ENCODE measurements around the gene NEURL3.

Gene NEURL3

DNA sequence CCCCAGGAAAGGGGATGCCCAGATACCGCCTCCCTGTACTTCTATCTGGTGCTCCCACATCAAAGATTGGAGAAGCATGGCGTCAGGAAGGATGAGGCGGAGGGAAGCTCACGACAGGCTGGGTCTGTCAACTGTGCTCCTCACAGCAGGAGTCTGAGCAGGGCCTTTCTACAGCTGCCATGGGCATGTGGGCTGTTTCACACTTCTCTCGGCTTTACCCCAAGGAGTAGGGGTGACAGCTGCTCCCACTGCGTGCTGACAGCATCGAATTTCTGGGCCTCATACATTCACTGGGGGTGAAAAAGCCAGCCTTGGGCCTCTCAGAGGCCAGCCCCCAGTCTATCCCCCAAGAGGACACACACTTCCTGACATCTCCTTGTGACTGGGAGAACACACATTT lies 21.1 kb downstream of the NEURL3 start:
- POLR2A ChIA-PET = no interaction called here
- no peak for DNase-seq (ENCODE audit: low read depth, low spot score)

DNA sequence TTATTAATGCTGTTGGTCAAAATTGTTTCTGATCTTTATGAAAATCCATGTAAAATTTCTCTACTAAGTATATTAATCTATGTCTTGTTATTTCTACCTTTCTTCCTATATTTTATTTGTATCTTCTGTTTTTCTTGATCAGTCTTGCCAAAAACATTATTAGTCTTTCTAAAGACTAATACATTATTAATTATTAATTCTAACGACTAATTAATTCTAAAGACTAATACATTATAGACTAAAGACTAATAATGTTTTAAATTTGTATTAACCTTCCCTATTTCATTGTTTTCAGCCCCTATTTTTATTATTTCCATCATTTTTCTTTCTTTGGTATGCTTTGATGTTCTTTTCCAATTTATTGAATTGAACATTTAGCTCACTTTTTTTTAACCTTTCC lies 27.7 kb downstream of the NEURL3 start:
- TF ChIP-seq, protein P1, sequence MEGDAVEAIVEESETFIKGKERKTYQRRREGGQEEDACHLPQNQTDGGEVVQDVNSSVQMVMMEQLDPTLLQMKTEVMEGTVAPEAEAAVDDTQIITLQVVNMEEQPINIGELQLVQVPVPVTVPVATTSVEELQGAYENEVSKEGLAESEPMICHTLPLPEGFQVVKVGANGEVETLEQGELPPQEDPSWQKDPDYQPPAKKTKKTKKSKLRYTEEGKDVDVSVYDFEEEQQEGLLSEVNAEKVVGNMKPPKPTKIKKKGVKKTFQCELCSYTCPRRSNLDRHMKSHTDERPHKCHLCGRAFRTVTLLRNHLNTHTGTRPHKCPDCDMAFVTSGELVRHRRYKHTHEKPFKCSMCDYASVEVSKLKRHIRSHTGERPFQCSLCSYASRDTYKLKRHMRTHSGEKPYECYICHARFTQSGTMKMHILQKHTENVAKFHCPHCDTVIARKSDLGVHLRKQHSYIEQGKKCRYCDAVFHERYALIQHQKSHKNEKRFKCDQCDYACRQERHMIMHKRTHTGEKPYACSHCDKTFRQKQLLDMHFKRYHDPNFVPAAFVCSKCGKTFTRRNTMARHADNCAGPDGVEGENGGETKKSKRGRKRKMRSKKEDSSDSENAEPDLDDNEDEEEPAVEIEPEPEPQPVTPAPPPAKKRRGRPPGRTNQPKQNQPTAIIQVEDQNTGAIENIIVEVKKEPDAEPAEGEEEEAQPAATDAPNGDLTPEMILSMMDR (IDR thresholded peaks at IDR 0.05; ENCODE audit: insufficient read depth, low read length, missing control alignments) = no peak
- H3K4me3 ChIP-seq (ENCODE audit: low read depth, low read length) = no peak overlapping the region
- CTCF ChIA-PET = interaction anchor here (1.0 kb wide), 1 partner anchor 70 kb away, joined by 3 read pairs; no protein-coding TSS in a partner anchor
- POLR2A ChIA-PET = no interaction called here
- no peak for DNase-seq (ENCODE audit: low read depth, low spot score)

More for the DNA sequence above, 21.1 kb downstream of the NEURL3 start:
- no peak overlapping the region for H3K4me3 ChIP-seq (ENCODE audit: low read depth, low read length)
- TF ChIP-seq, protein P1 (IDR thresholded peaks at IDR 0.05; ENCODE audit: insufficient read depth, low read length, missing control alignments) = no peak
- CTCF ChIA-PET = interaction anchor here (2.1 kb wide), 1 partner anchor 77 kb away, joined by 6 read pairs; no protein-coding TSS in a partner anchor

DNA sequence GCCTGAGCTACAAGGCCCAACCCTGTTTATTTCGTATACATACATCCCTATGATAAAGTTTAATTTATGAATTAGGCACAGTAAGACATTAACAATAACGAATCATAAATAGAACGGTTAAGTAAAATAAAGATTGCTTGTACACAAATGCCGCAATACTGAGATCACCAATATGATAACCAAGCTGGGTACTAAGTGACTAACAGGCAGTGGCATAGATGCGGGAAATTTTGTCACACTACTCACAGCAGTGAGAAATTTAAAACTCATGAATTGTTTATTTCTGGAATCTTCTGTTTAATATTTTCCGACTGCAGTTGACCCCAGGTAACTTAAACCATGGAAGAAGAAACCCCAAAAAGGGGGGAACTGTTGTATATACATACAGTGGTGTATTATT lies 33.4 kb downstream of the NEURL3 start:
- POLR2A ChIA-PET = no interaction called here
- DNase-seq (ENCODE audit: low read depth, low spot score) = no peak
- TF ChIP-seq, protein P1 (IDR thresholded peaks at IDR 0.05; ENCODE audit: insufficient read depth, low read length, missing control alignments) = no peak
- no peak overlapping the region for H3K4me3 ChIP-seq (ENCODE audit: low read depth, low read length)
- CTCF ChIA-PET = interaction anchor here (1.2 to 2.4 kb wide), 2 partner anchors 38 to 39 kb away, joined by 3 to 6 read pairs; no protein-coding TSS in a partner anchor

DNA sequence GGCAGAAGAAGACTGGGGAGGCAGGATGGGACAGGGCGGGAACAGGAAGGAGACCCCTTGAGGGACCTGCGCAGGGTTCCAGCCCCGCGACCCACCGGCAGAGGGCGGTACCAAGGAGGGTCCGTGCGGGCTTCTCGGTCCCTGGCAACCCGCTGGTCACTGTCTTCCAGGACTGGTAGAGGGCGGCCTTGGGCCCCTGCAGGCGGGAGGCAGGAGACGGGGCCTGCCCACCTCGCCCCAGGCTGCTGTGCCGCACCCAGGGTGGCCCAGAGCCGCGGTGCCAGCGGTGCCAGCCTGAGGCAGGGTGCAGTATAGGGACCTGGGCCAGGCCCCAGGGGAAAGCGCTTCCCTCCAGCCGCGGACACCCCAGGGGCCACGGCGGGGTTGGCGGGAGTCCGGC lies 34.5 kb downstream of the NEURL3 start:
- TF ChIP-seq, protein P1 (IDR thresholded peaks at IDR 0.05; ENCODE audit: insufficient read depth, low read length, missing control alignments) = peak; percentile 75
- ChIA-PET CTCF (interaction anchor here (1.8 kb wide), 1 partner anchor 16 kb away, joined by 4 read pairs; no protein-coding TSS in a partner anchor), POLR2A (no interaction called here)
- no peak for DNase-seq (ENCODE audit: low read depth, low spot score)
- H3K4me3 ChIP-seq (ENCODE audit: low read depth, low read length) = no peak overlapping the region

DNA sequence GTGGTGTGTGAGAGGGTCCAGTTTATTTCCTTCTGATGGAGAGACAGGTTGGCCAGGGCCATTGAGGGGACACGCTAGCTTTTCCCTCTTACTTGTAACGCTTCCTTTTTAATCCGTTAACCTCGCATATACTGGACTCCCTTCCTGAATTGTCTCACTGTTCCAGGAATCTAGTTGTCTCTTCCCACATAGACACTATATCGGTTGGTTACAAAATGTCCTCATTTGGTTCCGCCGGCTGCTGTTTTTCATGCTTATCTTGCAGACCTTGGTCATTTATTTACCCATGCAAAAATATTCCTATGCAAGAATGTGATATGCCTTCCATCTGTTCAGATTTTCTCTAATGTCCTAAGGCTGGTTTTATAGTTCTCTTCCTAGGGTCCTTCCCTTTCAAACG lies 35.0 kb downstream of the NEURL3 start:
- DNase-seq (ENCODE audit: low read depth, low spot score) = no peak
- H3K4me3 ChIP-seq (ENCODE audit: low read depth, low read length) = no peak overlapping the region
- ChIA-PET POLR2A (no interaction called here), CTCF (interaction anchor here (0.8 to 1.8 kb wide), 3 partner anchors 16 to 84 kb away, joined by 3 to 5 read pairs (median 4); no protein-coding TSS in a partner anchor)
- TF ChIP-seq, protein P1 (IDR thresholded peaks at IDR 0.05; ENCODE audit: insufficient read depth, low read length, missing control alignments) = no peak

DNA sequence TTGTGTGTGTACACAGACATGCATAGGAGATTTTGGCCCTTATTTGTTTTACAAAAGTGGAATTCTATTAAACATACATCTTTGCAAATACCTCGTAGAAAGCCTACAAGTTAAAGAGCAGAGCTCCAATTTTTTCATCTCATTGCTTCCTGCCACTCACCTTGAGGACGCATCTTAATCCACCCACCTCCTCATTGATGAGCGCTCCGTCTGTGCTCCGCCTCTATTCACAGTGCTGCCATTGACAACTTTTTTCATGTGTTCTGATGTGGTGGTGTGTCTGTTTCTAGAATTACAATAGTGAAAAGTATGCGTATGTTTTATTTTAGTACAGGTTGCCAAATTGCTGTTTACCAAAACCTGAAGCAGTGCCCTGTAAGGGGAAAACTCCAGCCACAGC lies 36.3 kb downstream of the NEURL3 start:
- ChIA-PET POLR2A (no interaction called here), CTCF (interaction anchor here (0.9 to 1.8 kb wide), 4 partner anchors 17 to 85 kb away, joined by 3 to 5 read pairs (median 4); no protein-coding TSS in a partner anchor)
- TF ChIP-seq, protein P1 (IDR thresholded peaks at IDR 0.05; ENCODE audit: insufficient read depth, low read length, missing control alignments) = no peak
- H3K4me3 ChIP-seq (ENCODE audit: low read depth, low read length) = no peak overlapping the region
- no peak for DNase-seq (ENCODE audit: low read depth, low spot score)
